Left ventricle myocardium superior (tissue), 1 donor: ENCODE data around the gene WIPF3. TPM values are rescaled to one million over a fixed set of nuclear protein-coding genes. Genes with fewer than 3 reads are reported as not detected.
"Not testable (repeated sequence)": the region's sequence is repeated elsewhere in the genome, so short reads cannot be mapped to it uniquely, and the experiment has no call there.

Experiments used
- ATAC-seq: fragments of 200-7000 bp; cut with Tn5 transposase; one replicate; pipeline ENCODE4 v1.9.1; 2020; ENCODE audit warnings: mild to moderate bottlenecking, moderate library complexity
- DNase-seq: peaks from one replicate; pipeline ENCODE4 v3.0.0-alpha.2; 2020
- intact Hi-C: fragments of 100-400 bp; cut with micrococcal nuclease; formaldehyde crosslinking; loops from one replicate; pipeline ENCODE4 v1.11.0; 2022
- total RNA-seq: library from RNA; stranded (reverse); fragmentation: NEBNext Ultra II Directional; extraction: Animal tissue kit (Norgen Biotek cat#: 25700); gene quantifications from one replicate; pipeline ENCODE4 v1.2.1, GENCODE V29; 2021
- donor health status: DM: no; HTN: yes; CAD: no; lungs with severe emphysema.

The WIPF3 gene
- total RNA-seq, 1 donor from 2014 or later = 6.2 TPM

DNA sequence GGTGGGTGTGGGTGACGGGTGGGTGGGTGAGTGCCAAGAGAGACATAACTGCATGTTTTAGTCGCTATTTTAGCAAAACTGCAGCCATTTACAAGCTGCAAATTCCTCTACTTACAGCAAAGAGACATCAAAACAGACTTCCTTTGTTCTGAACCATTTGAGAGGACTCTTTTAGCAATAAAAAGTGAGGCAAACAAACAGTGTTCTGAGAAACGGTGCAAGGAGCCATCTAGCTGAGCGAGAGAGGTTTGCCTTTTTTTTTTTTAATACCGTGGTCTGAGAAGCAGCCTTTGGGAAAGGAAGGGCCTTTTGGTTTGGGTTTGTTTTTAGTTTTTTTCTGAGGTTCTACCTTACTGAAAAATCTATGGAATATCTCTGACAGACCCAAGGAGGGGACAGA lies 120.4 kb downstream of the WIPF3 start:
- no peak for DNase-seq
- ATAC-seq = no peak
- intact Hi-C loops = no loop called here

DNA sequence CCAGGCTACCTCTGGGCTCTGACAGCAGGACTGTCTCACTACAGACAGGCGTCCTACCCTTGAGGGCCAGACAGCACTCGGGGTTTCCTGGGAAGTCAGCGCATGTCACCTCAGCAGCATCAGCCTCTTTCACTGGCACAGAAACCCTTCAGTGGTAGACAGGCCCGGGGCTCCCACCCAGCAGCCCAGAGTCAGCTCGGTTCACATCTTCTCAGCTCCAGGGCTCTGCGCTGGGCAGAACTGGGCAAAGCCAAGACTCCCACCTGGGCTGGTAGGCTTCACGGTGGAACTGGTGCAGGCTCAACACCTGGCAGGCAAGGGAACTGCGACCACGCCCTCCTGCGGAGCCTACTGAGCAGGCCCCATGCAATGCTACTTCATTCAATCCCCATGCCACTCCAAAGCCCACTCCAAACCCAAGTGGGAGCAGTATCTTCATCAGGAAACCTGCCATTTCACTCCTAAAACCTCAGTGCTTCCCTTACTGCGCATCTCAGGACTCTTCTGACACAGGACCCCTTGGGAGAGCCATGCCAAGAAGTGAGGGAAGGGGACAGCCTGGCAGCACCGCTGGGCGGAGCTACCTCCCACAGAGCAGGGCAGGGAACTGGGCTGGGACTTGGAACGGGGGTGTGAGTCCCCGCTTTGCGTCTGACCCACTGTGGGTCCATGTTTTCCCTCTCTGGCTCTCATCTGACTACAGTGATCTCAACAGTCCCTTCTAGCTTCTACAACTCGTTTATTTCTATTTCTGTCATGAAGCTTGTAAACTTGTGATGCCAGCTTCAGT lies 122.9 kb downstream of the WIPF3 start:
- intact Hi-C loops = no loop called here
- no peak for DNase-seq
- no peak for ATAC-seq

- no peak for DNase-seq
- intact Hi-C loops = no loop called here
- no peak for ATAC-seq
These were observed 128.8 kb downstream of the WIPF3 start for GRCh38 chr7:29935111-29935510.

DNA sequence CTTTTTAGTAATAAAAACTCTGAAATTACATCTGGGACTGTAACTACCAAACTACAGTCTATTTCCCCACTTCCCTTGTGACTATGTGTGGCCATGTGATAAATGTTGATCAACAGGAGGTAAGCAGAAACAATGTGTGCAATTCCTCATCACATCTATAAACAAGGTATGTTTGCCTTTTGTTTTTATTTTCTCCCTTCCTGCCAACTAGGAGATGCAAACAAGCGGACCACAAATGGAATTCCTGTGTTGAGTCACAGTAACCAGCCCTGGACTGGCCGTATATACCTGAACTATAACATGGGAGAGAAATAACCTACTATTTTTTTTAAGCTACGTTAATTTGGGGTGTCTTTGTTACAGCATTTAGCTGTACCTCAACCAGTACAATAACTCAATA lies 130.8 kb downstream of the WIPF3 start:
- DNase-seq = no peak
- ATAC-seq = no peak
- intact Hi-C loops = no loop called here

GRCh38 chr7:29940199-29940598 lies 133.9 kb downstream of the WIPF3 start:
- no peak for DNase-seq
- intact Hi-C loops = no loop called here
- ATAC-seq = no peak

DNA sequence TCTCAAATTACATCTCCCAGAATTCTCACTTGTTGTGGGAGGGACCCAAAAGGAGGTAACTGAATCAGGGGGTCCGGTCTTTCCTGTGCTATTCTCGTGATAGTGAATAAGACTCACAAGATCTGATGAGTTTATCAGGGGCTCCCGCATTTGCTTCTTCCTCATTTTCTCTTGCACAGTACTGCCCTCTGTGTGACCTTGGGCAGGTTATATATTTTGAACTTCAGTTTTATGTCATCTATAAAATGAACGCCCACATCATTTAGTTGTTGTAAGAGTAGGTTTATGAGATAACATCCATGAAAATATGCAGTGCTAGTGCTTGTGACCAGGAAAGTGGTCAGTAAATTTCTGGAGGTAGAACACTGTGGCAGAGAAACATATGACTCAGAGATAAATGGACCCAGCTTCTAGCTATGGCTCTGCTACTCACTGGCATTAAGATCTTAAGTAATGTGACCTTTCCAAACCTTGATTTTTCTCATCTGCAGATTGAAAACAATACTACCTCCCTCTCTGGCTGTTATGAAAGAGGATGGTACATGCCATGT lies 139.0 kb downstream of the WIPF3 start:
- no peak for ATAC-seq
- intact Hi-C loops = no loop called here
- DNase-seq = no peak

GRCh38 chr7:29946428-29947186 lies 140.3 kb downstream of the WIPF3 start:
- intact Hi-C loops = no loop called here
- peak; percentile 61 for DNase-seq
- ATAC-seq = peak; percentile 83

DNA sequence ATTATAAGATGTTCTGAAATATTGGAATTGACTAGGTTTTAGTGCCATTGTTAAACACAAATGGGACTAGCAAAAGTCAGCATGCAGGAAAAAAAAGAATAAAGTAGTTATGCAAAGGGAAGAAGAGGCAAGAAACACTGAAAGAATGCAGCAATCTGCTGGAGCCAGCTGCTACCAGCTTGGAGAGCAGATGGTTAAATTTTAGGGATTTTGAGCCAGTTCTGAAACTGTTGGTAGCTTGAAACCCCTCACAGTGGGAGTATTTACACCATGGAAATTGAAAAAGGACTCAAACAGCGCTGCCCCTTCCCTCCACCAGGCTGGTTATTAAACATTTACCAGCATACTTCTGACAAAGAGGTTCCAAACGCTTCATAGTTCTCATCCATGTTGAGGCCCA lies 142.3 kb downstream of the WIPF3 start:
- no peak for DNase-seq
- intact Hi-C loops = no loop called here
- ATAC-seq = no peak

DNA sequence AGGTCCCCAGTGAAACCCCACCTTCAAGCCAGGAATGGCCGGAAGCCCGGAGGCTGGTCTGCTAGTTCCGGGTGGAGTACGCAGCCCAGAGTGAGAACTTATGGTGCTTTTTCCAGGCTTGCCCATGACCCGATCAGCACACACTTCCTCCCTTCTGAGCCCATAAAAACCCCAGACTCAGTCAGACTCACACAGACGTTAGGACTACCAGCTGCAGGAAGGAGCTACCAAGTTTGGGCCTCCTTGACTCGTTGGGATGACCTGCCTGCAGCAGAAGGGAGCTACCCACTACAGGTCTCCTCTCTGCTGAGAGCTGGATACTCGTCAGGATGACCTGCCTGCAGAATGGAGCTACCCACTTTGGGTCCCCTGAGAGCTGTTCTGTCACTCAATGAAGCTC lies 144.2 kb downstream of the WIPF3 start:
- intact Hi-C loops = no loop called here
- ATAC-seq (no peak), DNase-seq (no peak)

DNA sequence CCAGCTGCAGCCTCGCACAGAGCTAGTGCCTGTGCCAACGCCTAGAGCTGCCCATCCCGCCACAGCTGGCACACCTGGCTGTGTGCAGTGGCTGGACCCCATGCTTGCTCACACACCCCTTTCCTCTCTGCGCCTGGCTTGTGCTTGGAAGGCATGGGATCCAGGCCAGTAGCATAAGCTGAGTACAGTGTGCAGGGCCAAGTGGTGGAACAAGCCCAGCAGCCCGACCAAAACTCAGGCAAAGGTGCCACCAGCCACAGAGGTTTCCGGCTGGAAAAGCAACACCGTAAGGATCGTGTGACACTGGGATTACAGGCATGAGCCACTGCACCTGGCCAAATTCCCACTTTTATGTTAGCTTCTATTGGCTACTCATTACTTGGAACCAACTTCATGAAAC lies 144.9 kb downstream of the WIPF3 start:
- DNase-seq = no peak
- no peak for ATAC-seq
- intact Hi-C loops = no loop called here

GRCh38 chr7:29953726-29954347 lies 147.5 kb downstream of the WIPF3 start:
- intact Hi-C loops = no loop called here
- peak; percentile 32 for ATAC-seq
- DNase-seq = no peak

DNA sequence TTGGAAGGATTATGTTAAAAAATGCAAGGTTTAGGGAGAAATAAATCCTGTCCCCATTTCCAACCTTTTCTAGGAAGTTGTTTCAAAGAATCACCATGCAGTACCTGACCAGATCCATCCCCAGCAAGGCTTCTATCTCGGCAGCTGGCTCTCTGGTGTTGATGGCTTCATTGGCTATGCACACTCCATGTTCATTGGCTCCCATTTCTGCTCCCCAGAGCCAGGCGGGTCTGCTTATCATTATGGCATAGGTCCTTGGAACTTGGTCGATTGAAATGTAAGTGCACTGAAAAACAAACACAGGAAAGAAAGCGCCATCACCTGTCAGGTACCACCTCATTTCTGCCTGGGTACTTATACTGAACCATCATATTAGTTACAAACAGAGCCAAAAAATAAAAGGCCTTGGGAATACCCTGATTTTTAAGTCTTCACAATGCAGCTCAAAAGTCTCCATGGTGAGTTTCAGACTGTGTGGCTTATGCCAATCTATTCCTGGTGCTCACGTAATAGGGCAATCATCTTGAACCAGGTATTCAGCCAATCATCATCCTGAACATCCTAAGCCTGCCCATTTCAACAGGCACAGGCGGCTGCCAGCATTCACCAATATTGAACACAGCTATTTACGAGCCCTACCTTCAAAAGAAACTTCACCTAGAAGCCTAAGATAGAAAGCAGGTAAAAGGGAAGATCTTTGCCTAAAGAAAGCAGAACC lies 148.9 kb downstream of the WIPF3 start:
- ATAC-seq = peak; percentile 89
- DNase-seq = no peak
- intact Hi-C loops = no loop called here

GRCh38 chr7:29955799-29956486 lies 149.6 kb downstream of the WIPF3 start:
- ATAC-seq (peak; percentile 11), DNase-seq (no peak)
- intact Hi-C loops = no loop called here

GRCh38 chr7:29956487-29956836 lies 150.2 kb downstream of the WIPF3 start:
- ATAC-seq = no peak
- intact Hi-C loops = no loop called here

DNA sequence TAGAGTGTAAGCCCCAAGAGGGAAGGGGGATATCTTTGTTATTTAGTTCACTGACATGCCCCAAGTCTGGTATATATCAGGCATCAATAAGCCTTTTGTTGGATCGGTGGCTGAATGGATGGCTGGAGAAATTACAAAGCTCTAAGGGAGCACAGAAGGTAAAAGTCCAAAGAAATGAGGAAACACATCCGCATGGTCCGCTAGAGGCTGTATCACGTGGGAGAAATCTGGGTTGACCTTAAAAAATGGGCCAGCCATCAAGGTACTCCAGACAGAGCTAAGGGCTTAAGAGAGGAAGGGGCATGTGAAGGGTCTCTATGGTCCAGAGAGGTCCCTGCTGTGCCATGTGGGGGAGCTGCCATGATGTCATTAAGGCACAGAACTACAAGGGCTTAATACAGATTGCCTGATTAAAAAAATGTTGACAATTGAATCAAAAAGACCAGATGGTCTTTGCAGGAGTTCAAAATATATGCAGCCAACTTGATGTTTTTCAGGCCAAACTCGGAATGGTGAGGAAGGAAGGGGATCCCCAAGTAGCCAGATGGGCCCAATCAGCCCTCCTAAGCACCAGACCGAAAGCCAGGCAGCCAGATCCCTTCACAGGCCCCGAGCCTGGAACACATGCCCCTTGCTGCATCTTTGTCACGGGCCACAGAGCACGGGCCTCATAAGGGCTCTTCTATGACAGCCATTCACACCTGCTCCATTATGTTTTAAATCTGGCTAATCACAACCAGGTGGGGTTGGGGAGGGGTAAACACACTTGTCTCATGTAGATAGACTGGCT lies 151.4 kb downstream of the WIPF3 start:
- no peak for ATAC-seq
- intact Hi-C loops = no loop called here
- DNase-seq = no peak

More at GRCh38 chr7:29956487-29956836, 150.2 kb downstream of the WIPF3 start:
- no peak for DNase-seq

DNA sequence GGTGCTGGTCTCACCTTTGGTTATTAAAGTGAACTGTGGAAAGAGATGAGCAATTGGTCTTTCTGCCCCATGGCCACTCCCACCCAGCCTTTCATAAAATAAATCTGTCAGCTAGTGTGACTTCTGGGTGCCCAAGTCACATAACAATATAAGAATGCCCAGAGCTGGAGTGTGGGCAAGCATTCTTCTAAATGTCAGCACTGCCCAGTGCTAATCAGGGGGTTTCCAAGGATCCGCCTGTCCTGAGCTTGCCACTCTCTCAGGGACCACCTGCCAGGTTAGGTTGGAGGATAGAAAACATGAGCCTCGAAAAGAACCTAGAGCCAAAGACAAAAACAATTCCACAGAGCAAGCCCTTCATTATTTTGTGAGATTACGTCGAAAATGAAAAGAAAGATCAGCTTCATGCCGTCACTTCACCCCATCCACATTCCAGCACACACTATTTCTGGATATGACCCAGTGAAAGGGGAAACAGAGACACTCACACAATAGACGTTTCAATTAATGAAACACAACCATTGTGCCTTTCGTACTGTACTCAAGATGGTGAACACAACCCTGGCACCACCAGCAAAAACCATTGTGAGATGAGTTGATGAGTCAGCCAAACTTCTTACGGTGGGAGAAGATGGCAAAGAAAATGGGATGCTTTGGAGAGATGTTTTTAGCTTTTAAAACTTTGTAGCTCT lies 152.5 kb downstream of the WIPF3 start:
- no peak for DNase-seq
- intact Hi-C loops = no loop called here
- no peak for ATAC-seq

DNA sequence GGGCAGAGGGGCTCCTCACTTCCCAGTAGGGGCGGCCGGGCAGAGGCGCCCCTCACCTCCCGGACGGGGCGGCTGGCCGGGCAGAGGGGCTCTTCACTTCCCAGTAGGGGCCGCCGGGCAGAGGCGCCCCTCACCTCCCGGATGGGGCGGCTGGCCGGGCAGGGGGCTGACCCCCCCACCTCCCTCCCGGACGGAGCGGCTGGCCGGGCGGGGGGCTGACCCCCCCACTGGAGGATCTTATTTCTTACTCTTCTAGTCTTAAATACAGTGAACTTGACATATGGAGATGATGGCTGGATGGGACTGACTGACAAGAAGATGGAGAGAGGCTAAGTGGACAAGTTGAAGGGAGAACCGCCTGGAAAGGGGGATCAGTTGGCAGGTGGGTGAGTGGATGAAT lies 155.3 kb downstream of the WIPF3 start:
- intact Hi-C loops, ATAC-seq: not testable (repeated sequence)

GRCh38 chr7:29962035-29962434 lies 155.7 kb downstream of the WIPF3 start:
- ATAC-seq (no peak), DNase-seq (no peak)
- intact Hi-C loops = no loop called here

More for the DNA sequence above, 155.3 kb downstream of the WIPF3 start:
- not testable (repeated sequence) for DNase-seq
